Measurements from ENCODE around the gene CAMSAP1.

The CAMSAP1 gene

GRCh38 chr9:135765416-135765815 lies 141.9 kb downstream of the CAMSAP1 start:
- FAIRE-seq (no peak), DNase-seq (ENCODE audit: insufficient read length, low spot score) (no peak)

DNA sequence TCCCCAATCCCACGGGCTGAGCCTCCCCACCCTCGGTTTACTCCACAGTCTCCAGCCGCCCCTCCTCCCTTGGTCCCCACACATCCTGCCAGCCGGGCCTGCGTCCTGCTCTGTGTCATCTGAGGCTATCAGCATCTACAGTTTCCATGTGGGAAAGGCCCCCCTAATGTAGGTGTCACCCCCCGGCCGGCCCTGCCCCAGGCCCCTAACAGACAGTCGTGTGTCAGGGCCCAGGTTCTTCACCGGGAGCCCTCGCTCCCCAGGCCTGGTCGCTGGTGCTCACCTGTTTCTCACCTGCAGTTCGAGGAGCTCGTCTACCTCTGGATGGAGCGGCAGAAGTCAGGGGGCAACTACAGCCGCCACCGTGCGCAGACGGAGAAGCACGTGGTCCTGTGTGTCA lies 142.6 kb downstream of the CAMSAP1 start:
- DNase-seq (ENCODE audit: insufficient read length, low spot score) (no peak), FAIRE-seq (no peak)

DNA sequence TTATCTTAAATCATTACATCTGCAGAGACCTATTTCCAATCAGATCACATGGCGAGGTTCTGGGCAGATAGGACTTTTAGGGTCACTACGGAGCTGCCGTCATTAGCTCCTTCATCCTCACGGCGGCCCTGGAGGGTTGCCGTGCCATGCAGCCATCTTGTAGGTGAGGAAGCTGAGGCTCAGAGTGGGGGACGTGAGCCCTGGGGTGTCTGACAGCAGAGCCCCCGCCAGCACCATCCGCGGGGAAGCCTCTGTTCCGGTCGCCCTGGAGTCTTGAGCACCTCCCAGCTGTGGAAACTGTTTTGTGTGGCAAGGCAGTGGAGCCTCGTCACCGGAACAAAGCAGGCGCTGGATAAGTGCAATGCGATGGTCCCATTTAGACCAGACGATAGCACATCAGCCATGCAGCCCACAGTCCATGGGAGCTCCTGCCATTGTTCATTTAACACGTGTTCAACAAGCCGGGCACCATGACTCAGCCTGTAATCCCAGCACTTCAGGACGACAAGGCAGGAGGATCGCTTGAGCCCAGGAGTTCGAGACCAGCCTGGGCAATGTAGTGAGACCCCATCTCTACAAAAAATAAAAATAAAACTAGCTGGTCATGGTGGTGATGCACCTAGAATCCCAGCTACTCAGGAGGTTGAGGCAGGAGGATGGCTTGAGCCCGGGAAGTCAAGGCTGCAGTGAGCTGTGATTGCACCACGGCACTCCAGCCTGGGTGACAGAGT lies 143.5 kb downstream of the CAMSAP1 start:
- FAIRE-seq (no peak), DNase-seq (ENCODE audit: insufficient read length, low spot score) (no peak)

GRCh38 chr9:135762921-135763320 lies 144.4 kb downstream of the CAMSAP1 start:
- no peak for FAIRE-seq
- DNase-seq (ENCODE audit: insufficient read length, low spot score) = no peak

- DNase-seq (ENCODE audit: insufficient read length, low spot score) (no peak), FAIRE-seq (no peak)
Measured at GRCh38 chr9:135761845-135762168, 145.5 kb downstream of the CAMSAP1 start.

- FAIRE-seq = no peak
Measured at GRCh38 chr9:135761150-135761844, 146.0 kb downstream of the CAMSAP1 start.

DNA sequence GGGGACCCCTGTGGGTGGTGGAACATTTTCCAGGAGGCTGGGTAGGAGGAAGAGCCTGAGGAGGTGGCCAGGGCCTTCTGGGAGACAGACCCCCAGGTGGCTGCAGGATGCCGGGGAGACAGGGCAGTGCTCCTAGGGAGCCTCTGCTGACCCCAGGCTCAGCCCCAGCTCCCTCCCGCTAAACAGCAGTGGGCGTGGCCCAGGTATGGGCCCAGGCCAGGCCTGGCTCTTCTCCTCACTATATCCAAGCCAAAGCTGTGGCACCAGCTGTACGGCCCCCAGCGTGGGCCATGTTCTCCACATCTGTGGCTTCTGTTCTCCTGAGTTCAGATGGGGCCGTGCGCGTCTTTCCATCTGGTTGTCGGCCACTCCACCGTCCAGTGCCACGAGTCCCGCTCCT lies 146.9 kb downstream of the CAMSAP1 start:
- no peak for DNase-seq (ENCODE audit: insufficient read length, low spot score)
- FAIRE-seq = no peak

More at GRCh38 chr9:135761150-135761844, 146.0 kb downstream of the CAMSAP1 start:
- no peak for DNase-seq (ENCODE audit: insufficient read length, low spot score)

DNA sequence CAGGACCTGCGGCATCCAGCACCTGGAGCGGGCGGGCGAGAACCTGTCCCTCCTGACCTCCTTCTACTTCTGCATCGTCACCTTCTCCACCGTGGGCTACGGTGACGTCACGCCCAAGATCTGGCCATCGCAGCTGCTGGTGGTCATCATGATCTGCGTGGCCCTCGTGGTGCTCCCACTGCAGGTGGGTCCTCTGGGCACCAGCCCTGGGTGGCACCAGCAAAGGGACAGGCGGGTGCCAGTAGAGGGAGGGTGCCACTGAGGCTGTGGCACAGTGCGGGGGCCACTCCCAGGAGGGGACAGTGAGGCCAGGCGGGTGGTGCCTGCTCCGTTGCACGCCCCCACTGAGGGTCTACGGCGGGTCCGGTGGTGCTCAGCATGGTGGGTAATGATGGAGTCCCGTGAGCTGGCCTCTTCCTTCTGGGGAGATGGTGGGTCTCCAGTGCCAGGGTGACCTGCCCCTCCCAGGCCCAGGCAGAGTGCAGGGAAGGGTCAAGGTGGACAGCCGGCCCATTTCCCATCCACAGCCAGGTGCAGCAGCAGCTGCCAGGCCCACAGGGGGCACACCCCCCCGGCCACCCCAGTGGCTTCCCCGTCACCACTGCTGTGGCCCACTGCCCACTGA lies 147.6 kb downstream of the CAMSAP1 start:
- DNase-seq (ENCODE audit: insufficient read length, low spot score) = no peak
- no peak for FAIRE-seq

DNA sequence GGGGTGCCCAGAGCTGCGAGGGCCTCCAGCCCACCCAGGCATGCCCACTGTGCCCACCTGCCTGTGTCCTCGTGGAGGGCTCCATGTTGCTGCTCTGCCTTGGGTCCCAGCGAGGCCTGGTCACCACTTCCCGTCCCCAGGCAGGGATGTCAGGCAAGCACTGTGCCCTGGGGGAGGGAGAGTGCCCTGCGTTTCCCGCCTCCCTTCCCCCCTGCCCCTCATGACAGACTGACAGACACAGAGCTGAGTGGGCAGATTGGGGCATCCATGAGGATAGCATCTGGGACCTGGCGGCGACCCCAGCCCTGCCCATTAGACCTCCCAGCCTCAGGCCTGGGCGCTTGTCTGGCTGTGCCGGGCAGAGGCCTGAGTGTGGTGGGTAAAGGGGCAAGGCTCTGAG lies 148.5 kb downstream of the CAMSAP1 start:
- no peak for DNase-seq (ENCODE audit: insufficient read length, low spot score)
- no peak for FAIRE-seq
